Superior temporal gyrus (tissue), 1 donor: ENCODE measurements around the gene RTN4RL1.

ENCODE experiments used
- DNase-seq: peaks from one replicate; pipeline ENCODE4 v3.0.0-alpha.2; 2016; ENCODE audit errors: extremely low spot score

Gene RTN4RL1

GRCh38 chr17:1977583-1978395, 47.3 kb downstream of the RTN4RL1 start:
- DNase-seq = no peak

DNA sequence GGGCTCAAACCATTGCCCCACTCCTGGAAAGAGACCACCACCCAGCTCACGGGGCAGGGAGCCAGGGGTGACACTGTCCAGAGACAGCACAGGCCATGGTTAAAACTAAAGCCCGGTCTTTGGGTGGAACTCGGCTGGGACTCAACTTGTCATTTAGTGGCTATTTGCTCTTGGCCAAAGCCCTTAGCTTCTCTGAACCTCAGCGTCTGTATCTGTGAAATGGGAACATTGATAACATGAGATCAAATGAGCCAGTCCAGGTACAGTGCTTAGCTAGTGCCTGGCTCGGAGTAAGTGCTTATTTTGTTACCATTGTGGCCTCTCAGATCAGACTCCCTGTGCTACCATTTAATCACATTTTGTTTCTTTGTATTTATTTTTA, 48.5 kb downstream of the RTN4RL1 start:
- DNase-seq = no peak

GRCh38 chr17:1976000-1976682, 49.0 kb downstream of the RTN4RL1 start:
- no peak for DNase-seq

GRCh38 chr17:1975573-1975972, 49.6 kb downstream of the RTN4RL1 start:
- DNase-seq = no peak

GRCh38 chr17:1972487-1973160, 52.5 kb downstream of the RTN4RL1 start:
- DNase-seq = no peak

DNA sequence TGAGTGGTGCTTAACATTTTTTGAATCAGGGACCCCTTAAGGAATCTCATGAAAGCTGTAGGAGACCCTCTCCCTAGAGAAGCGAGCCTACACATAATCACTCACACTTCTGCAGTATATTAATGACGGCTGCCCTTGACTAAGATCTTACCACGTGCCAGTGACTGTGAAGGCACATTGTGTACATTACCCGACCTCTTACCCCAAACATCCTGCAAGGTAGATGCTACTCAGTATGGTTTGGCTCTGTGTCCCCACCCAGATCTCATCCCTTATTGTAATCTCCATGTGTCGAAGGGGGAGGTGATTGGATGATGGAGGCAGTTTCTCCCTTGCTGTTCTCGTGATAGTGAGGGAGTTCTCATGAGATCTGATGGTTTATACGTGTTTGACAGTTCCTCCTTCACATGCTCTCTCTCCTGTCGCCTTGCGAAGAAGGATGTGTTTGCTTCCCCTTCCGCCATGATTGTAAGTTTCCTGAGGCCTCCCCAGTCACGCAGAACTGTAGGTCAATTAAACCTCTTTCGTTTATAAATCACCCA, 54.2 kb downstream of the RTN4RL1 start:
- DNase-seq = no peak

DNA sequence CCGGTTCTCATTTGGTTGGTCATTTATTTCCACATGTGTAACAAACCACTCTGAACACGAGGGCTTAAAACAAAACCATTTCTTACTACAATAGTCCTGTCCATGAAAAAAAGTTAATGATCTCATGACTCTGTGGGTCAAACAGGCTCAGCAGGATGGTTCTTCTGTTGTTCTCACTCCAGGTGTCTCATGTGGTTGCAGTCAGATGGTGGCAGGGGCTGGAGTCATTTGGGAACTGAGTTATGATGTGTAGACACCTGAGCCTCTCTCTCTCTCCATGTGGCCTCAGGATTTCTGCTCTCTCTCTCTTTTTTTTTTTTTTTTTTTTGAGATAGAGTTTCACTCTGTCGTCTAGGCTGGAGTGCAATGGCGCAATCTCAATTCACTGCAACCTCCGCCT, 55.4 kb downstream of the RTN4RL1 start:
- no peak for DNase-seq

DNA sequence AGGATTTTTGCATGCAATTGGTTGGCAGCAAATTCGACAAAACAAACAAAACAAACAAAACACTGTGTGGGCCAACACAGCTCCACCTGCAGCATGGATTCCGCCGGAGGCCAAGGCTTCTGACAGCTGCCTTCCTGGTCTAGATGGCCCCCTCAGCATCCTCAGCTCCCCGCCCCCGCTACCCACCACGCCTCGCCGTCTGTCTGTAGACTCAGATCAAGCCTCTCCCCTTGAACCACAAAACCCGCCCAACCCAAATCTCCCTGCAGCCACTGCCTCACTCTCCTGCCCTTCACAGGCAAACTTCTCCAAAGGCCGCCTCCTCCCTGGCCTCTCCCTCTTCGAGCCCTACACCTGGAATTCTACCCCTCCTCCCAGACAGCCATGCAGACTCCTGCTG, 57.9 kb downstream of the RTN4RL1 start:
- DNase-seq = no peak

DNA sequence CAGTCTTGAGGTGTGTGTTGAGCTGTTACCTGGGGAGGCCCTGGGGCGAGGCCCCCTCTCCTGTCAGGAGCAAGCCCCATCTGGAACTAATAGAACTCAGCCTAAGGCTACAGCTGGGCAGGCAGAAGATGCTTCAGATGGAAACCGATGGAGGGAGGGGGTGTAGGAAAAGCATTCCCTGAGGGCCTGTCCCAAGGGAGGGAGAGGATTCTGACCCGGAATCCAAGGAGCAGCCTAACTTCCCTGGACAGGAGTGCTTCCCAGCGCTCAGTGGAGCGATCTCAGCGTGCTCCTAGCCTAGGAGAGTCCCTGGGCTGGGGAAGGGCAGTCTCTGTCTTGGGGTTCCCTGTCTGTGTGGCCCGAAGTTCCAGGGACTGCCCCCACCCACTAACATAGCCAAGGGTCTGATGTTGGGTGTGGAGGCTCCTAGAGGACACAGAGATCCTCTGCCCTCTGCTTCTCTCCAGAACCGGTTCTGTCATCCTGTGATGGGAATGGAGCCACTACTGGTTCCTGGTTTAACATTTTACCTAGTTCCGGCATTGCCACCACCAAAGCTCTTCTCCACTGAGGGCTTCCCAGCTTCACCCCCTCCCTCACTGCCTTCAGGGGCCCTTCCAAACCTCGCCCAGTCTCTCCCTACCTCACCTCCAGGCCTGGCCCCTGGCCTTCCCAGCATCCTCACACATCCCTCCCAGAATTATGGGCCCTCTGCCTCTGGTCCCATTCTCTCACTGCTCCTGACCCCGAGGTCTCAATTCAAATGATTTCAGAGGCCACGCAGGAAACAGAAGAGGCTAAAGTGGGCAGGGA, 58.7 kb downstream of the RTN4RL1 start:
- no peak for DNase-seq

GRCh38 chr17:1965556-1966273, 59.4 kb downstream of the RTN4RL1 start:
- DNase-seq = no peak

- DNase-seq = no peak
Observed at GRCh38 chr17:1963250-1963649, 61.9 kb downstream of the RTN4RL1 start.

DNA sequence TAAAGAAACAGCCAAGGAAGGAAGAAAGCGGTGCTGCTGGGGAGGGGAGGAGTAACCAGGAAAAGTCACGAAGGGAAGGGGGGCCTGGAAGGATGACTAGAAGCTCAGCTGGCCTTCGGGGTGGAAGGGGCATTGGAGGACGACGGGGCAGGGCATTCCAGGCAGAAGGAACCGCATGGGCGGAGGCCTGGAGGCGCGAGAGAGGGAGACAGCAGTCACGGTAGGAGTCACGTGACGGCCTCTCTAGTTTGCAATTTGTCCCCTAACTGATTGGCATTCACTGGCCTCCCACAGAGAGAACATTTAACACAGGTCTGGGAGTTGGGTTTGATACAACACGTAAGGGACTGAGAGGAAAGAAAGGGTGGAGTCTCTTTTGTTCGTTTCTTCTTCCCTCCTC, 63.9 kb downstream of the RTN4RL1 start:
- DNase-seq = no peak

DNA sequence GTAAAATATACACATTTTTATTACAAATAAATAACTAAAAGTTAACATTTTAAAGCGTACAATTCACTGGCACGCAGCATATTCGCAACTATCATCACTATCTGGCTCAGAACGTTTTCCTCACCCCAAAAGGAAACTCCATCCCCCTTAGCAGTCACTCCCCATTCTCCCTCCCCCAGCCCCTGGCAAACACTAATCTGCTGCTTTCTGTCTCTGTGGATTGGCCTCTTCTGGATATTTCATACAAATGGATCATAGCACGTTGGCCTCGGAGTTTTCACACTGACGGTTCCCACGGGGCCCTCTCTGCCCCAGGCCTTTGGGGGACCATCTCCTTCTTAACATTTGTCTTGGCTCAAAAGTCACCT, 64.6 kb downstream of the RTN4RL1 start:
- no peak for DNase-seq

DNA sequence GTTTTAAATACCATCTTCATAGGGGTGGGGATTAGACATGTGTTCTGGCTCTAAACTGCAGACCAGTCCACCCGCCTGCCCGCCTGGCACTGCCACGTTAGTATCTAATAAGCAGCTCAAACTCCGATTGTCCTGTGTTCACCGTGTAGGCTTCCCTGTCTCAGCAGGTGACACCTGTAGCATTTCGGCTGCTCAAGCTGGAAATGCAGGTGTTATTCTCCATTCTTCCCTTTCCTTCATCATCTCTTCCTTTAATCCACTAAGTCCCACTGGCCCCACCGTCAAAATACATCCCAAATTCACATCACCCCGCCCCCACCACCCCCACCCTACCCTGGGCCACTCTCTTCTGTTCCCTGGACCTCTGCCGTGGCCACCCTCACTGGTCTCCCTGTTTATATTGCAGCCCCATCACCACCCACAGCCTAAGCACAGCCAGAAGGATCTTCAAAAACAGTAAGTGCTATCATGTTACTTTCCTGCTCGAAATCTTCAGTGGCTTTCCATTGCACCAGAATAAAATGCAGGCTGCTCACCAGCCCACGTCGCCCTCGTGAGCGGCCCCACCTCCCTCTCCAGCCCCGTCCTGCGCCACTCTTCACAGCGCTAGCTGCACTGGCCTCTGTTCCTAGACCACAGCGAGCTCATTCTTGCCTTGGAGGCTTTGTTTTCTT, 65.1 kb downstream of the RTN4RL1 start:
- DNase-seq = peak; percentile 47

DNA sequence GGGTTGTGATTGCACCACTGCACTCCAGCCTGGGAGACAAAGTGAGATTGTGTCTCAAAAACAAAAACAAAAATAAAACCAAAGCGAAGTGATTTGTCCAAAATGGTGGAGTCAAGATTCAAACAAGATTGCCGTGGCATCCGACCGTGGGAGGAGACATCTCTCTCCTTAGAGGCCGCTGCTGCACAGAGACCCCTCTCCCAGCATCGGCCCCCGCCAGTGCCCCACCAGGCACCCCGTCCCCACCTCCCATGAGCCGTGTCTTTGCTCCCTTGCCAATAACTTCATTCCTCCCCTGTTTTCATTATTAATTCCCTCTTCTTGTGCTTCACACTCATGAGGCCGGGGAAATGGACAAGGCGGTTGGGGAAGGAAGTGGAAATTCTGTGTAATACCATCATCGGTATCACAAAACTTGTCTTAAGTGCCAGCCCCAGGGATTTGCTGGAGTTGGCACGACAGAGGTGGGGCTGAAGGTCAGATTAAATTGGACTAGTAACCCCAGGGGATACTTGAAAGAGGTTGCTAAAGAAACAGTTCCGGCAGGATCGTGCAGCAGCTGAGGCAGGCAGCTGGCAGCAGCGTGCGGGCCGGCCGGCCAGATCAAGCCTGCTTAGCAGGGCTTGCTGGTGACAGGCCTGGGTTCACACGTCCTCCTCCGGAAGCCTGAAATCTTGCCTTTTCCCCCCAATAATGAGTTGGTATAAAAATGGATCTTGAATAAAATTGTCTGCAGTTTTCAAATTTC, 66.8 kb downstream of the RTN4RL1 start:
- DNase-seq = no peak

DNA sequence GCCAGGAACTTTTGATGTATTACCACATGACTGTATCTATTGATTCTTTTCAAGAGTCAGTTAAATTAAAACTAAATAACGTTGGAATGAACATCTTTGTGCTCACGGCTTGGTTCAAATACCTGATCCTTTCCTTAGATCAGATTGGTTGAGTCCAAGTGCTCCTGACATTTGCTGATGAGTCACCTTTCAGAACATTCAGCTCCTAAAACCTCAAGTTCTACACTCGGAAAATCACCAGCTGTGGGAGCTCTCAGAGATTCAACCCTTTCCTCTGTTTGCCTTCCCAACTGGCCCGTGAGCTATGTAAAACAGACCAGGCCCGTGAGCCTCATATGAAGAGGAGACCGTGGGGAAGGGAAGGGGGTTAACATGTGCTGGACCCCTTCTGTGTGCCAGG, 68.1 kb downstream of the RTN4RL1 start:
- DNase-seq = peak; percentile 46

DNA sequence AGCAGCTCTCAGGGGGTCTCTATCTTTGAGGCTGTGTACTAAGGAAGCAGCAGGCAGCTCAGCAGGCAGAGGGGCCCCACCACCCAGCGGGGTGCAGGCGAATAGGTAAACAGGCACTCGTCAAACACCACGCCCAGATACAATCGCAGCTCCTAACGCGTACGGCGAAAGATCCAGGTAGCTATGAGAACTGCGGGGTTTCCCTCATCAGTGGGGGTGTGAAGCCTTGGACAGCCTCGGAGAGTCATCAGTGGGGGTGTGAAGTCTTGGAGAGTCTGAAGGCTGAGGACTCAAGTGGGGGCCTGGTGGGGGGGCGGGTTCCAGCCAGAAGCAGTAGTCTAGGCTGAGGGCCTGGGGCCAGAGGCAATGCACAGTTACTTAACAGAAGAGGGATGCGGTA, 69.0 kb downstream of the RTN4RL1 start:
- DNase-seq = no peak

DNA sequence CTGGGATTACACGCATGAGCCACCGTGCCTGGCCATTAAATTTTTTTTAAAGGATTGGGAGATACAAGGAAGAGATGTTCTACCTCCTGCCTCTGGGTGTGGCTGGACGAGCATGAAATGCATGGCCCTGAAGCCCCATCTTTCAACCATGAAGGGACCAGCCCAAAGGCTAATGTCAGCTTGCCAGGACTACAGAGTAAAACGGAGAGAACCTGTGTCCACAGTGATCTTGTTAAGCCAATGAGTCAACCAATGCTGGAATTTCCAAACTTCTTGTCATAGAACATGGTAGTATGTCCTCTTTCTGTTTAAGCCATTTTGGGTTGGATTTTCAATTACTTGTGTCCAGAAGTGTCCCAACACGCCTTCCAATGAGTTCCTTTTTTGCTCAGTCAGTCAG, 71.3 kb downstream of the RTN4RL1 start:
- DNase-seq = no peak

DNA sequence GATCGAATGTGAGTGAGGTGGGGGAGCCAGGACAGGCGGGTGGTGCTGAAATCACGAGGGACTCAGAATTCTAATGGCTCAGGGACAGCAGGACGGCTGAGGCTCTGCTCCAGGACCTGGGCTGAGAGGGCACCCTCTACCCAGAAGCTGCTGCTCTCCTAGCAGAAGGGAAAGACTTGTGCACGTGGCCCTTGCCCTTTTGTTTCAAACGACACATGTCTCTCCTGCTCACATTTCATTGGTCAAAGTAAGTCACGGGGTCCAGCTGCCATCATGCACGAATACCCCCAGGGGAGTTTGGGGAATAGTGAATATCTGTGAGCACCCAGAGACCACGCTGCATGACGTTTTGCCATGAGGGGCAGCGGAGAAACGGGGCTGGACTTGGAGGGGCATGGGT, 73.2 kb downstream of the RTN4RL1 start:
- no peak for DNase-seq

GRCh38 chr17:1949754-1950153, 75.4 kb downstream of the RTN4RL1 start:
- no peak for DNase-seq
